Measurements from ENCODE around the gene IFT122. TPM values are rescaled to one million over a fixed set of nuclear protein-coding genes. Genes with fewer than 3 reads are reported as not detected.

IFT122 gene
- total and polyA plus RNA-seq, 4 donors, result 10.1 to 41.2 (median 32.2) TPM

GRCh38 chr3:129524081-129524480, 84.1 kb downstream of the IFT122 start:
- no peak for ATAC-seq (ENCODE audit: low FRiP score)
- Histone ChIP-seq H3K4me3 (ENCODE audit: low read length in 2 of 2) (no peak overlapping the region), H3K4me1 (ENCODE audit: control insufficient read depth in 1 of 2, insufficient read depth in 2 of 2, low read length in 2 of 2) (no peaks in the 10 kb centered on the region), H3K27ac (ENCODE audit: low read depth in 1 of 2, low read length in 2 of 2) (no peak overlapping the region), H3K36me3 (ENCODE audit: control insufficient read depth in 1 of 2, insufficient read depth in 2 of 2, low read length in 1 of 2) (no peaks in the 10 kb centered on the region), H3K9me3 (ENCODE audit: control insufficient read depth, low read length) (no peaks in the 10 kb centered on the region), H3K27me3 (ENCODE audit: control insufficient read depth in 1 of 2, insufficient read depth in 2 of 2, low read length in 1 of 2) (no peaks in the 10 kb centered on the region)
- intact Hi-C loops (cut with DNase I), result no loop called here
- WGBS, 2 donors, result 90 to 92% methylated on average over 4 of the region's 4 CpGs
- no peak for DNase-seq

GRCh38 chr3:129525341-129525968, 85.4 kb downstream of the IFT122 start:
- no peaks in the 10 kb centered on the region for H3K36me3 ChIP-seq (ENCODE audit: control insufficient read depth in 1 of 2, insufficient read depth in 2 of 2, low read length in 1 of 2)
- WGBS, 2 donors, result 84 to 85% methylated on average over 8 of the region's 8 CpGs
- no peak overlapping the region for H3K27ac ChIP-seq (ENCODE audit: low read depth in 1 of 2, low read length in 2 of 2)
- no peaks in the 10 kb centered on the region for H3K27me3 ChIP-seq (ENCODE audit: control insufficient read depth in 1 of 2, insufficient read depth in 2 of 2, low read length in 1 of 2)
- DNase-seq (no peak), ATAC-seq (ENCODE audit: low FRiP score) (no peak)
- intact Hi-C loops (cut with DNase I), result no loop called here
- no peaks in the 10 kb centered on the region for H3K4me1 ChIP-seq (ENCODE audit: control insufficient read depth in 1 of 2, insufficient read depth in 2 of 2, low read length in 2 of 2)
- H3K9me3 ChIP-seq (ENCODE audit: control insufficient read depth, low read length), result no peaks in the 10 kb centered on the region
- no peak overlapping the region for H3K4me3 ChIP-seq (ENCODE audit: low read length in 2 of 2)

GRCh38 chr3:129526121-129526900, 86.3 kb downstream of the IFT122 start:
- Histone ChIP-seq H3K4me1 (ENCODE audit: control insufficient read depth in 1 of 2, insufficient read depth in 2 of 2, low read length in 2 of 2) (no peaks in the 10 kb centered on the region), H3K27me3 (ENCODE audit: control insufficient read depth in 1 of 2, insufficient read depth in 2 of 2, low read length in 1 of 2) (no peaks in the 10 kb centered on the region), H3K27ac (ENCODE audit: low read depth in 1 of 2, low read length in 2 of 2) (no peak overlapping the region), H3K36me3 (ENCODE audit: control insufficient read depth in 1 of 2, insufficient read depth in 2 of 2, low read length in 1 of 2) (no peaks in the 10 kb centered on the region), H3K4me3 (ENCODE audit: low read length in 2 of 2) (no peak overlapping the region), H3K9me3 (ENCODE audit: control insufficient read depth, low read length) (no peaks in the 10 kb centered on the region)
- DNase-seq (no peak), ATAC-seq (ENCODE audit: low FRiP score) (no peak)
- intact Hi-C loops (cut with DNase I), result no loop called here
- WGBS, 2 donors, result 88 to 90% methylated on average over 12 of the region's 12 CpGs

GRCh38 chr3:129527262-129527661, 87.2 kb downstream of the IFT122 start:
- DNase-seq (no peak), ATAC-seq (ENCODE audit: low FRiP score) (no peak)
- intact Hi-C loops (cut with DNase I), result no loop called here
- H3K4me1 ChIP-seq (ENCODE audit: control insufficient read depth in 1 of 2, insufficient read depth in 2 of 2, low read length in 2 of 2), result no peaks in the 10 kb centered on the region
- no peaks in the 10 kb centered on the region for H3K36me3 ChIP-seq (ENCODE audit: control insufficient read depth in 1 of 2, insufficient read depth in 2 of 2, low read length in 1 of 2)
- H3K4me3 ChIP-seq (ENCODE audit: low read length in 2 of 2), result no peak overlapping the region
- no peak overlapping the region for H3K27ac ChIP-seq (ENCODE audit: low read depth in 1 of 2, low read length in 2 of 2)
- no peaks in the 10 kb centered on the region for H3K27me3 ChIP-seq (ENCODE audit: control insufficient read depth in 1 of 2, insufficient read depth in 2 of 2, low read length in 1 of 2)
- H3K9me3 ChIP-seq (ENCODE audit: control insufficient read depth, low read length), result no peaks in the 10 kb centered on the region
- WGBS, 2 donors, result 93 to 95% methylated on average over 11 of the region's 11 CpGs

- H3K4me1 ChIP-seq (ENCODE audit: control insufficient read depth in 1 of 2, insufficient read depth in 2 of 2, low read length in 2 of 2), result no peaks in the 10 kb centered on the region
- H3K27ac ChIP-seq (ENCODE audit: low read depth in 1 of 2, low read length in 2 of 2), result no peak within 1 kb of the TSS
- no peaks in the 10 kb centered on the region for H3K9me3 ChIP-seq (ENCODE audit: control insufficient read depth, low read length)
- H3K27me3 ChIP-seq (ENCODE audit: control insufficient read depth in 1 of 2, insufficient read depth in 2 of 2, low read length in 1 of 2), result no peaks in the 10 kb centered on the region
- intact Hi-C loops (cut with DNase I), result no loop called here
- 96 to 98% methylated on average over 18 of the region's 18 CpGs for WGBS, 2 donors
- no peak within 1 kb of the TSS for H3K4me3 ChIP-seq (ENCODE audit: low read length in 2 of 2)
- no peak for ATAC-seq (ENCODE audit: low FRiP score)
- no peak for DNase-seq
- no peaks in the 10 kb centered on the region for H3K36me3 ChIP-seq (ENCODE audit: control insufficient read depth in 1 of 2, insufficient read depth in 2 of 2, low read length in 1 of 2)
Observed at GRCh38 chr3:129528589-129529100, 88.6 kb downstream of the IFT122 start, which contains the start of gene RHO. TSS of gene RHO (plus strand) at chr3:129528639. CDS start at chr3:129528734, 95 bp downstream.

GRCh38 chr3:129529436-129530210, 89.6 kb downstream of the IFT122 start:
- Histone ChIP-seq H3K4me3 (ENCODE audit: low read length in 2 of 2) (no peak overlapping the region), H3K27ac (ENCODE audit: low read depth in 1 of 2, low read length in 2 of 2) (no peak overlapping the region), H3K9me3 (ENCODE audit: control insufficient read depth, low read length) (no peaks in the 10 kb centered on the region), H3K27me3 (ENCODE audit: control insufficient read depth in 1 of 2, insufficient read depth in 2 of 2, low read length in 1 of 2) (no peaks in the 10 kb centered on the region), H3K36me3 (ENCODE audit: control insufficient read depth in 1 of 2, insufficient read depth in 2 of 2, low read length in 1 of 2) (no peaks in the 10 kb centered on the region), H3K4me1 (ENCODE audit: control insufficient read depth in 1 of 2, insufficient read depth in 2 of 2, low read length in 2 of 2) (no peaks in the 10 kb centered on the region)
- DNase-seq (no peak), ATAC-seq (ENCODE audit: low FRiP score) (no peak)
- intact Hi-C loops (cut with DNase I), result no loop called here
- 44 to 55% methylated on average over 12 of the region's 12 CpGs for WGBS, 2 donors

- intact Hi-C loops (cut with DNase I), result no loop called here
- no peaks in the 10 kb centered on the region for H3K27me3 ChIP-seq (ENCODE audit: control insufficient read depth in 1 of 2, insufficient read depth in 2 of 2, low read length in 1 of 2)
- H3K9me3 ChIP-seq (ENCODE audit: control insufficient read depth, low read length), result no peaks in the 10 kb centered on the region
- H3K36me3 ChIP-seq (ENCODE audit: control insufficient read depth in 1 of 2, insufficient read depth in 2 of 2, low read length in 1 of 2), result no peaks in the 10 kb centered on the region
- ATAC-seq (ENCODE audit: low FRiP score), result no peak
- no peaks in the 10 kb centered on the region for H3K4me1 ChIP-seq (ENCODE audit: control insufficient read depth in 1 of 2, insufficient read depth in 2 of 2, low read length in 2 of 2)
- H3K4me3 ChIP-seq (ENCODE audit: low read length in 2 of 2), result no peak overlapping the region
- 38 to 46% methylated on average over 4 to 6 of the region's 6 CpGs for WGBS, 2 donors
- H3K27ac ChIP-seq (ENCODE audit: low read depth in 1 of 2, low read length in 2 of 2), result no peak overlapping the region
- no peak for DNase-seq
Observed at GRCh38 chr3:129530251-129530791, 90.3 kb downstream of the IFT122 start.

- no peak overlapping the region for H3K27ac ChIP-seq (ENCODE audit: low read depth in 1 of 2, low read length in 2 of 2)
- H3K36me3 ChIP-seq (ENCODE audit: control insufficient read depth in 1 of 2, insufficient read depth in 2 of 2, low read length in 1 of 2), result no peaks in the 10 kb centered on the region
- no peaks in the 10 kb centered on the region for H3K9me3 ChIP-seq (ENCODE audit: control insufficient read depth, low read length)
- ATAC-seq (ENCODE audit: low FRiP score) (no peak), DNase-seq (no peak)
- H3K4me3 ChIP-seq (ENCODE audit: low read length in 2 of 2), result no peak overlapping the region
- WGBS, 2 donors, result 96 to 98% methylated on average over 13 of the region's 13 CpGs
- intact Hi-C loops (cut with DNase I), result no loop called here
- no peaks in the 10 kb centered on the region for H3K27me3 ChIP-seq (ENCODE audit: control insufficient read depth in 1 of 2, insufficient read depth in 2 of 2, low read length in 1 of 2)
- no peaks in the 10 kb centered on the region for H3K4me1 ChIP-seq (ENCODE audit: control insufficient read depth in 1 of 2, insufficient read depth in 2 of 2, low read length in 2 of 2)
Observed at GRCh38 chr3:129530821-129531220, 90.8 kb downstream of the IFT122 start.

All from aorta (tissue), 5 donors.